OCI-LY7 (cell line): Measurements from ENCODE around the gene VPS13D.
"Not testable (repeated sequence)": the region's sequence is repeated elsewhere in the genome, so short reads cannot be mapped to it uniquely, and the experiment has no call there.

Source experiments
- EZH2phosphoT487 ChIP-seq: fragments of 200-600 bp; sonication (generic); IDR thresholded peaks from 2 replicates; pipeline ENCODE4 v1.6.1; 2018; ENCODE audit warnings: low read depth, borderline replicate concordance, mild to moderate bottlenecking, mixed run types, antibody characterized with exemption, low read length, moderate library complexity, mixed read lengths
- TF ChIP-seq, protein P1 (sequence below): fragments of 200-600 bp; sonication (generic); conservative IDR thresholded peaks from 2 replicates; pipeline ENCODE4 v1.5.1; 2014; ENCODE audit warnings: mild to moderate bottlenecking, antibody characterized with exemption, low read length, moderate library complexity, mixed read lengths

- TF ChIP-seq, protein P1, sequence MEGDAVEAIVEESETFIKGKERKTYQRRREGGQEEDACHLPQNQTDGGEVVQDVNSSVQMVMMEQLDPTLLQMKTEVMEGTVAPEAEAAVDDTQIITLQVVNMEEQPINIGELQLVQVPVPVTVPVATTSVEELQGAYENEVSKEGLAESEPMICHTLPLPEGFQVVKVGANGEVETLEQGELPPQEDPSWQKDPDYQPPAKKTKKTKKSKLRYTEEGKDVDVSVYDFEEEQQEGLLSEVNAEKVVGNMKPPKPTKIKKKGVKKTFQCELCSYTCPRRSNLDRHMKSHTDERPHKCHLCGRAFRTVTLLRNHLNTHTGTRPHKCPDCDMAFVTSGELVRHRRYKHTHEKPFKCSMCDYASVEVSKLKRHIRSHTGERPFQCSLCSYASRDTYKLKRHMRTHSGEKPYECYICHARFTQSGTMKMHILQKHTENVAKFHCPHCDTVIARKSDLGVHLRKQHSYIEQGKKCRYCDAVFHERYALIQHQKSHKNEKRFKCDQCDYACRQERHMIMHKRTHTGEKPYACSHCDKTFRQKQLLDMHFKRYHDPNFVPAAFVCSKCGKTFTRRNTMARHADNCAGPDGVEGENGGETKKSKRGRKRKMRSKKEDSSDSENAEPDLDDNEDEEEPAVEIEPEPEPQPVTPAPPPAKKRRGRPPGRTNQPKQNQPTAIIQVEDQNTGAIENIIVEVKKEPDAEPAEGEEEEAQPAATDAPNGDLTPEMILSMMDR = not testable (repeated sequence)
- not testable (repeated sequence) for TF ChIP-seq EZH2phosphoT487
These were observed 95.1 kb downstream of the VPS13D start for GRCh38 chr1:12324973-12325372.
